Uterus (tissue), 2 donors: ENCODE results near the gene CLIC3.

Experiments used
- CTCF ChIP-seq, 4 experiments: fragments of 200-600 bp in 2 of 4; fragments of 450-650 bp in 2 of 4; sonication (generic) in 2 of 4; IDR thresholded peaks; one replicate each; pipeline ENCODE4 v1.5.1; 2016 to 2019; ENCODE audit warnings: antibody characterized with exemption in 4 of 4, mild to moderate bottlenecking in 2 of 4, moderate library complexity in 1 of 4
- POLR2A ChIP-seq, 2 donors: fragments of 450-650 bp; IDR thresholded peaks; one replicate each; pipeline ENCODE4 v1.6.1; 2016; ENCODE audit warnings: antibody characterized with exemption in 2 of 2, mild to moderate bottlenecking in 1 of 2, moderate library complexity in 1 of 2

- TF ChIP-seq CTCF (IDR thresholded peaks at IDR 0.05) = no peak
- TF ChIP-seq POLR2A (IDR thresholded peaks at IDR 0.05) = no peak
Measured at GRCh38 chr9:137030538-137031527, 34.5 kb upstream of the CLIC3 start.
